GM18951 (cell line): Measurements from ENCODE around the gene FURIN.
"Not testable (repeated sequence)": the region's sequence is repeated elsewhere in the genome, so short reads cannot be mapped to it uniquely, and the experiment has no call there.

Source experiments
- POLR2A ChIP-seq: IDR thresholded peaks from 4 replicates; pipeline ENCODE4 v1.6.1; 2011; ENCODE audit warnings: mild to moderate bottlenecking; ENCODE audit not compliant: insufficient read length, insufficient read depth; ENCODE audit errors: extremely low read depth
- in situ Hi-C: fragments of 300-500 bp; cut with MboI; formaldehyde crosslinking; loops from one replicate; pipeline ENCODE4 v1.12.0; 2022; ENCODE audit warnings: low sequenced_read_pairs, mixed read lengths, inconsistent platforms; ENCODE audit not compliant: unreplicated experiment

The FURIN gene

GRCh38 chr15:90918835-90919234 is 50.4 kb downstream of the FURIN start:
- in situ Hi-C loops: no loop called here
- TF ChIP-seq POLR2A: no peak

GRCh38 chr15:90921887-90922286 is 53.5 kb downstream of the FURIN start:
- in situ Hi-C loops: no loop called here
- TF ChIP-seq POLR2A: no peak

GRCh38 chr15:90922712-90923322 is 54.4 kb downstream of the FURIN start:
- in situ Hi-C loops: not testable (repeated sequence)

- in situ Hi-C loops: no loop called here
- TF ChIP-seq POLR2A: no peak
Observed at GRCh38 chr15:90924375-90924774, 56.0 kb downstream of the FURIN start.

GRCh38 chr15:90926766-90927165 is 58.4 kb downstream of the FURIN start:
- in situ Hi-C loops: not testable (repeated sequence)

GRCh38 chr15:90928106-90928505 is 59.7 kb downstream of the FURIN start:
- in situ Hi-C loops: not testable (repeated sequence)

- in situ Hi-C loops: no loop called here
Observed at GRCh38 chr15:90929246-90930019, 61.0 kb downstream of the FURIN start.

GRCh38 chr15:90930861-90931574 is 62.6 kb downstream of the FURIN start:
- in situ Hi-C loops: no loop called here

More at GRCh38 chr15:90929246-90930019, 61.0 kb downstream of the FURIN start:
- no peak for TF ChIP-seq POLR2A

GRCh38 chr15:90931575-90931827 is 63.1 kb downstream of the FURIN start:
- in situ Hi-C loops: no loop called here
- TF ChIP-seq POLR2A: no peak

More at GRCh38 chr15:90930861-90931574, 62.6 kb downstream of the FURIN start:
- TF ChIP-seq POLR2A: no peak

GRCh38 chr15:90931828-90932659 is 63.7 kb downstream of the FURIN start, which contains the start of gene HDDC3:
HDDC3 (minus strand) TSS chr15:90932549; CDS start chr15:90932540, 9 bp downstream.
- in situ Hi-C loops: no loop called here
- peak; percentile 86 for TF ChIP-seq POLR2A

GRCh38 chr15:90932660-90932991 is 64.2 kb downstream of the FURIN start:
- no peak for TF ChIP-seq POLR2A
- in situ Hi-C loops: no loop called here
